Hematopoietic multipotent progenitor cell treated with erythropoietin and hydrocortisone succinate and interleukin-3 and kit ligand, for 4 days (in vitro differentiated cells): ENCODE data around the gene OSTN.

Experiments used
- DNase-seq: peaks from one replicate; pipeline ENCODE4 v3.0.0-alpha.2; 2015

OSTN gene

DNA sequence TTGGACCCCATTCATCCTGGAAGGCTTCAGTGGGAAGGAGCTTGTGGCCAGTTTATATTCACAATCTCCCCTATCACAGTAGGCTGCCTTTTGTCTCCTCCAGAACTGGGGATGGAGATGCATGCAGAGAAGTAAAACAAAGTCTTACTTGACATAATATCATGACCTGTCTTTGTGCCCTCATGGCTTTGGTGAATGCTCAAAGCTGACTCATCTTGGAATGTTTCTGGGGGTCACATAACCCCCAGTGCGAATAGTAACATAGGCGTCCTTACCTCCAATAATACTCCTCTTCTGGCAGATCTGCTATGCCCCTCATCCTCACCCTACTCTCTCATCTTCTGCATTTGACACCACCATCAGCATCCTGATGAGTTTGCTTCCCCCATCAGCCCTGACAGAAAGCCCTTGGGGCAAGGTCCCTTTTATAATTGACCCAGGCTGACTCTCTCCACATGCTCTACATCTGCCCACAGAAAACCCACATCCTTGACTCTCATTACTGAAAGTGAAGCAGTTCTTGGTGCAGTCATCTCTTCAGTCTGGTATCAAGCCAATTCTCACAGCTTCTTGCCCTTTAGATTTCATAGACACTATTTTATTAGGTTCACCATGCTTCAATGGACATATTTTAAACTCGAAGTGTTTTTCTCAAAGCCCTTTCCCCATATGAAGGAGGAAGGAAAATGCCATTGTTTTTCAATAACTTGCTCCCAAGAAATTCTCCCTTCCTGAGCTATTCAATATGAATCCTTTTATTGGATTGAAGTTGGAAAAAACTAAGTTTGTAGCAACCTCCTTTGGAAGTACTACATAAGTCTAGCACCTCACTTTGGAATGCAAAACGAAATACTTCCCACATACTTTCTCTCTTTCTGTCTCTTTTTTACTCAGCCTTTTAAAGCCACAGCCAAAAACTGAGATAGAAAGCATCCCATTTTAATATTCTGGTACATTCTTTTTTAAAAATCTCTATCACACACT is 36.6 kb downstream of the OSTN start:
- no peak for DNase-seq

DNA sequence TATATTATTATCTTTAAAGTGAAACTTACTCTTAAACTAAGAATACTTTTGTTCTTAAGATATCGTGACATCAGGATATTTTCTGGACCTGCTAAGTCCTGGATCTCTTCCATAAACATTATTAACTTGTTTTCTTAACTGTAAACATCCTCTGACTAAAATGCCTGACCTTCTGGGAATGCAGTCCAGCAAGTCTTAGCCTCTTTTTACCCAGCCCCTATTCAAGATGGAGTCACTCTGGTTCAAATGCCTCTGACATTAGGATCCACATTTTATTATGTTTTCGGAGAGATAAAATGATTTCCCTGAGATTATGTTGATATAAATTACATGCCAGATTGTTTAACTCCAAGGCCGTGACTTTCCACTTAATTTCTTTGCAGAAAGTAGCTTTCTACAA is 37.6 kb downstream of the OSTN start:
- DNase-seq = no peak

- no peak for DNase-seq
Observed at GRCh38 chr3:191237047-191237882, 38.2 kb downstream of the OSTN start.

GRCh38 chr3:191238321-191238817 is 39.3 kb downstream of the OSTN start:
- DNase-seq = no peak

GRCh38 chr3:191239407-191240031 is 40.5 kb downstream of the OSTN start:
- DNase-seq = peak; percentile 7

GRCh38 chr3:191240486-191240885 is 41.4 kb downstream of the OSTN start:
- no peak for DNase-seq

DNA sequence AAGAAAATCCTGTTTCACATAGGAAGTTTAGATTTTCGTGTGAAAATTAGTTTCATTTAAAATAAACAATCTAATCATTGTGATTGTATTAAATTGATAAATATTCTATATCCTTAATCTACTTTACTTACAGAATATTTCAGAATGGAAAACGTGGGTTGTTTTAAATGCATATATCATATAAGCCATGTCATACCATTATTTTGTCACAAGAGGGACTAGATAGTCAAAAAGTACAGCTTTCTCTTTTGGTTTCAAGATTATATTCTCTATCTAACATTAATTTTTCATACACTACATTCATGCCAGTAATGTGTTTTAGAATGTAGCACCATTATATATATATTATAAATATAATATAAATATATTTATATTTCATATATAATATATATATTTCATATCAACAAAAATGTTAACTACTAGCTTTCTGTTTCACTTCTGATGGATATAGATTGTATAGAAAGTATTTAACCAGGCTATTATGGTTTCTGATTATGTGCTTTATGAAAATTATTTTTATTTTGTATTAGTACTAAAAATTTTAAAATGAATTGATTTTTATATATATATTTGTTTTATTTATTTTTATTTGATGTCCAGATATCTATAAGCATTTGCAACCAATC is 45.3 kb downstream of the OSTN start:
- peak; percentile 42 for DNase-seq

GRCh38 chr3:191246034-191246433 is 47.0 kb downstream of the OSTN start:
- DNase-seq = peak; percentile 79

DNA sequence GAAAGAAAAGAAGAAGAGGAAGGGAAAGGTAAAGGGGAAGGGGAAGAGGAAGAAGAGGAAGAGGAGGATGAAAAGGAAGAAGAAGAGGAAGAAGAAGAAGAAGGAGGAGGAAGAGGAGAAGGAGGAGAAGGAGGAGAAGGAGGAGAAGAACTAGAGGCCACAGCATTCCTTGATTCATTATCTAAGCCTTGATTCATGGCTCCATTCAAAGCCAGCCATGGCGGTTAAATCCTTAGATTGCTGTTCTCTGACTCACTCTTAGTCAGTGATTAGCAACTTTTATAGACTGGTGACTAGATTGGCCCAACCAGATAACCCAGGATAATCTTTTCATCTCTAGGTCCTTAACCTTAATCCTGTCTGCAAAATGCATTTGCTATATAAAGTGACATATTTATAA is 47.6 kb downstream of the OSTN start:
- no peak for DNase-seq

GRCh38 chr3:191253089-191253799 is 54.2 kb downstream of the OSTN start:
- DNase-seq = no peak

GRCh38 chr3:191254098-191254873 is 55.2 kb downstream of the OSTN start:
- DNase-seq = no peak

GRCh38 chr3:191255156-191255555 is 56.1 kb downstream of the OSTN start:
- DNase-seq = no peak

- DNase-seq = no peak
Observed at GRCh38 chr3:191256405-191256804, 57.4 kb downstream of the OSTN start.

- DNase-seq = no peak
Observed at GRCh38 chr3:191257286-191257685, 58.2 kb downstream of the OSTN start.

- DNase-seq = no peak
Observed at GRCh38 chr3:191259486-191259885, 60.4 kb downstream of the OSTN start.

GRCh38 chr3:191260431-191261303 is 61.6 kb downstream of the OSTN start:
- no peak for DNase-seq

DNA sequence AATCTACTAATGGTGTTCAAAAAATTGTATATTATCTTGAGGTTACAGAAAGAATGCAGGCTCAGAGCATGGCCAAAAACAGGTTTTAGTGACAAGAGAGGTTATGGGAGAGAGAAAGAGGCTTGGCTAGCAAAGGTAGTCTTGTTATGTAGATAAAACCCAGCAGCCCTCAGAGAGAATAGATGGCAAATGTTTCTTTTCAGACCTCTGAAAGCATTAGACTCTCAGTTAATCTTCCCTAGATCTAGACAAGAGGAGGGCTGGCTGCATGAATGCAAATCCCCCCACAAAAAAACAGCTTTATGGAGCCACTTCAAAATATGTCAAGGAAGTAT is 62.2 kb downstream of the OSTN start:
- DNase-seq = no peak

DNA sequence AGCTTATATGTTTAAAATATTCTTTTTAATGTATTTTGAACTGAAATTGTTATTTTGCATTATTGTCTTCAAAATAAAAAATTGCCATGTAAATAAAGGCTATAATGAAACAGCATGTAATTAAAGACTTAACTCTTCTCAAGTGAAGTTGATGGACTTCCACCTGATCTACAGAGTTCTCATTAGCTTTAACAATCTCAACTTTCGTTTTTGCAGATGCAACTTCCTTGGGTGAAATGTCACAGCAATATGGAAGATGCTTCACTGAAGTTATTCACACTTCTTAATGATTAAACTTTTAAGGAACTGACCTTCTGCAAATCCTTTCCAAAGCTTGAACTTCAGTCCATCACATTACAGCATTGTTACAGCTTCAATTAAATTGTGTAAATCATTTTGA is 63.6 kb downstream of the OSTN start:
- no peak for DNase-seq

- no peak for DNase-seq
Observed at GRCh38 chr3:191263365-191263764, 64.3 kb downstream of the OSTN start.

GRCh38 chr3:191263850-191264249 is 64.8 kb downstream of the OSTN start:
- no peak for DNase-seq
